GM18517 (cell line): ENCODE measurements around the gene SLC28A2.

ENCODE experiments used
- ATAC-seq: cut with Tn5 transposase; IDR thresholded peaks from one replicate; pipeline ENCODE4 v1.9.1; 2021; ENCODE audit warnings: mild to moderate bottlenecking, moderate library complexity; ENCODE audit not compliant: unreplicated experiment

The SLC28A2 gene

DNA sequence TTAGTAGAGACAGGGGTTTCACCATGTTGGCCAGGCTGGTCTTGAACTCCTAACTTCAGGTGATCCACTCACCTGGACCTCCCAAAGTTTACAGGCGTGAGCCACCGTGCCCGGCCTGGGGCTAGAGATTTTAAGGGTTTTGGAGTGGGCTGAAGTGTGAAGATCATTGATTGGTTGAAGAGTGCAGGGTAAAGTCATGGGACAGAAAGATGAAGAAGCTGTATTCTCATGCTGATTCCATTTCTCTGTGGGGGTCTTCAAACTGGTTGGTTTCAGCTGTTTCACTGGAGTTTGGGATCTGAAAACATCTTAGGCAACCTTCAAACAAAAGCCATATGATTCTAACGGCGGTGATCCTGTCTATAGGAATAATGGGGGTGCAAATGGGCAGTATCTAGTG lies 74.2 kb downstream of the SLC28A2 start:
- no peak for ATAC-seq

DNA sequence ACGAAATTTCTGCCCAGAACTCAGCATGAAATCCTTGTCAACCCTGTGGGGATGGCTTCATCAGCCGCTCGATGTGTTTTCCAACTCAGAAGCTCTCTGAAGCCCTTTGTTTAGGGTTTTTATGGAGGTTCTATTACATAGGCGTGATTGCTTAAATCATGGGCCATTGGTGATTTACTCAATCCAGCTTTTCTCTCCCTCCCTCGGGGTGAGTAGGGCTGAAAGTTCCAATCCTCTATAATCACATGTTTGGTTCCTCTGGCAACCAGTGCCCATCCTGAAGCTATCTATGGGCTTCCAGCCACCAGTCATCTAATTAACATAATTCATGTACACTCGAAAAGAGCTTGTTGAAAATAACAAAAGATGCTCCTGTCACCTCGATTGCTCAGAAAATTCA lies 74.7 kb downstream of the SLC28A2 start:
- no peak for ATAC-seq
